ENCODE measurements around the gene GALNT14.

Gene GALNT14

GRCh38 chr2:31136732-31137131 is 1.5 kb downstream of the GALNT14 start:
- no peak for DNase-seq (ENCODE audit: extremely low read depth in 1 of 2, low read depth in 1 of 2)

DNA sequence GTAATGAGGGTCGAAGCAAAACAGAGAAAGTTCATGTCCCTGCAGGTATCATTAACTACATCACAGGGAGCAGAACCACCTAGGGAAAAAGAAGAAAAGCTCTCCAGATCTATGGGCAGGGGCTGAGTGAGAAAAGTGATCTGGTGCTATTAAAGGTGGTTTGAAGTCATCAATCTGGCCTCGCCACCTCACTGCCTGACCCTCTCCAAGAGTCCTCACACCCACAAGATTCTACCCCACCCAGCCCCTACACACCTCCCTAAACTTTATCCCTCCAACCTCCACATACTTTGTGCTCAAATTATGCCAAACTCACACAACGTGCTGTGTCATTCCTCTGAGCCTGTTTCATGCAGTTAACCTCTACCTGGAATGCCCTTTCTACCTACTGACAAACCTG is 2.2 kb downstream of the GALNT14 start:
- no peak for DNase-seq (ENCODE audit: extremely low read depth in 1 of 2, low read depth in 1 of 2)

- DNase-seq (ENCODE audit: extremely low read depth in 1 of 2, low read depth in 1 of 2): no peak
Observed at GRCh38 chr2:31134480-31134879, 3.8 kb downstream of the GALNT14 start.

GRCh38 chr2:31132786-31133185 is 5.5 kb downstream of the GALNT14 start:
- no peak for DNase-seq (ENCODE audit: extremely low read depth in 1 of 2, low read depth in 1 of 2)

- DNase-seq (ENCODE audit: extremely low read depth in 1 of 2, low read depth in 1 of 2): no peak
Observed at GRCh38 chr2:31131871-31132270, 6.4 kb downstream of the GALNT14 start.

GRCh38 chr2:31129375-31130171 is 8.7 kb downstream of the GALNT14 start:
- DNase-seq (ENCODE audit: extremely low read depth in 1 of 2, low read depth in 1 of 2): no peak

DNA sequence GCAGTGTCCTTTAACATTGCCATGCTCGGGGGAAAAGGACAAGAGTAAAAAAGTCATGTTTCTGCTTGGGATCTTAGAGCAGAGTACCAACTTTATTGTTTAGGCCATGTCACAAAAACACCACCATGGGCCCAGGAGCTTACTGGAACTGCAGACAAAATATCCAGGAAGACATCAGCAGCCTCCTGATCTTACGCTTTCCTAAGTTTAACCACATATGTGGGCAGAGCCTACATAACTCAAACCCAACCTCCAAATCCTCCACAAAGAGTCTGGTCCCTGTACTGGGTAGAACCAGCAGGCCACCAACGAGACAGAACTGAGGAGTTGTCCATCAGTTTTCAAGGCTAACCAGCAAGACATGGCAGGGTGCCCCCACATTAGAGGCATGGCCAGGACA is 10.3 kb downstream of the GALNT14 start:
- no peak for DNase-seq (ENCODE audit: extremely low read depth in 1 of 2, low read depth in 1 of 2)

GRCh38 chr2:31125918-31126695 is 12.1 kb downstream of the GALNT14 start:
- DNase-seq (ENCODE audit: extremely low read depth in 1 of 2, low read depth in 1 of 2): no peak

DNA sequence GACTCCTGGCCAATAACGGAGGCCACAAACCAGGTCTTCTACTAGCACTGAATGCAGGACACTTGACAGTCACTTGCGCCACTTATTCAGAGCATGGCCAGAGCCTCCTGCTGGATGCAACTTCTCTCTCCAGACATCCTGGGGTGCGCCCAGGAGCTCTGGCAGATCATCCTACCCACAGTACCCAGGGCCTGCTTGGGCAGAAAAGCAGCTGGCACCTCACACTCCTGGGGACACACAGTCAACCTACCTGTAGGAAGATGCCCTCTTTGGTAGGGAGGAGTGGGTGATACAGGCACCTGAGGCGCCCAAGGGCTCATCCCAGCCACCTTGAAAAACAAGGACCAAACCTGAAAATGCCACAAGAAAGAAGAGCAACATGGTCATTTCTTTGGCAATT is 13.3 kb downstream of the GALNT14 start:
- no peak for DNase-seq (ENCODE audit: extremely low read depth in 1 of 2, low read depth in 1 of 2)

GRCh38 chr2:31122133-31122532 is 16.1 kb downstream of the GALNT14 start:
- DNase-seq (ENCODE audit: extremely low read depth in 1 of 2, low read depth in 1 of 2): no peak

DNA sequence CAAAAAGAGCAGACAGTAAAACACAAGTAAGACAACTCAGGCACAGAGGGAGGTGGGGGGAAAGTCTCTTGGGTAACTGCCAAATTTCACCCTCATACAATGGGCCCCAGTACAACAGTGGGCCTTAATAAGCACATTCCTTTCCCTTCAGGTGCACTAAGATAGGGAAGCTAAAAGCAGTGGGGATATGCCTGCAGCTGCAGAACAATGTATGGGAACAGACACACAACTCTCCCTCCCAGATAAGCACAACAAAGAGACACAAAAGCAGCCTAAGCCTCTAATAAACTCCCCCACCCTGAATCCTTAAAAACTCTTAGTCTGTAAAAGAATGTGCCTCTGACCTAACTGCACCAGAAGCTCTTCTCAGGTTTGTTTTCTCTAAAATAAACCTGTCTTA is 24.5 kb downstream of the GALNT14 start:
- no peak for DNase-seq (ENCODE audit: extremely low read depth in 1 of 2, low read depth in 1 of 2)

GRCh38 chr2:31112544-31112943 is 25.7 kb downstream of the GALNT14 start:
- DNase-seq (ENCODE audit: extremely low read depth in 1 of 2, low read depth in 1 of 2): no peak

DNA sequence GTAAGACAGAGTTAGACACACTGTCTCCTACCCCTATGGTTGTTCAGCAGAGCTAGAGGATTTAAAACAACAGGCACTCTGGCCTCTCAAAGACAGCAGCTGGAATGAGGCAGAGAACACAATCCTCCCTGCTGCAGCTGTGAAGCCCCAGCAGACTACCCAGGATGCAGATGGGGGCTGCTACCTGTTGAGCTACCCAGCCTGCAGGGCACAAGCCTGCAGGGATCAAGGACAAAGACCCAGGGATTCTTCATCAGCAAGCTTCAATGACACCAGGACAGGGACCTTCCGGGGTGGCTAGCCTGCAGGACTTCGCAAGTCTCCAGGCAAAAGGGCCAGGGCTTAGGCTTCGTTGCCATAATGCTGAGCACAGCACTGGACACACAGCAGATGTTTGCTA is 27.2 kb downstream of the GALNT14 start:
- DNase-seq (ENCODE audit: extremely low read depth in 1 of 2, low read depth in 1 of 2): no peak

GRCh38 chr2:31110431-31110830 is 27.8 kb downstream of the GALNT14 start:
- no peak for DNase-seq (ENCODE audit: extremely low read depth in 1 of 2, low read depth in 1 of 2)

- DNase-seq (ENCODE audit: extremely low read depth in 1 of 2, low read depth in 1 of 2): no peak
Observed at GRCh38 chr2:31109633-31110192, 28.5 kb downstream of the GALNT14 start.

DNA sequence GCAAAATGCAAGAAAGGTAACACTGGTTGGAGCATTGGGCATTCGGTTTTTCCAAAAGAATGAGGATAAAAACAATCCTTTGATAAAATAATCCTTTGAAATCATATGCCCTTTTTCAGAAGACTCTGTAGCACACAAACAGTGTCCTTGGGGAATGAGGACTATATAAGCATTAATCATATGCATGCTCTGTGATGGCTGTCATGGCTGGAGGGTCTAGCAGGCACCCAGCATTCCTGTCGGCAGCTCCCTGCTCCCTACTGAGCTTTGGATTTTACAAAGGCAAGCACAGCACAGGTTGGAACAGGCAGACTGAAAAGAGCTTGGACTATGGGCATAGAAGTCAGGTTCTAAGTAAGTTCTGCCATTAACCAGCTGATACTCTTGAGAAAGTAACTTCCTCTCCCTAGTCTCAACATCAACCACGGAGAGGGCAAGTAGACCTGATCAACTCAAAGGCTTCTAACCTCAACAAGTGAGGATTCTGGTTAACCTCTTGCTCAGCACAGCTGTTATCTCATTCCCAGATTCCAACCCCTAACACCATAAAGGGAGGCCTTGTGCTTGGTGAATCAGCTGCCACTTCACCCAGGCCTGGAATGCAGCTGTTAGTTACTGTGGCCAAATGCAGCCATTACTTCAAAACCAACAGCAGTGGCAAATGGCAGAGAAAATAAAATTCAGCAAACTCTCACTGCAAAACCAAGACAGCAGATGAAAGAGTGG is 29.5 kb downstream of the GALNT14 start:
- DNase-seq (ENCODE audit: extremely low read depth in 1 of 2, low read depth in 1 of 2): no peak

GRCh38 chr2:31107591-31108300 is 30.5 kb downstream of the GALNT14 start:
- no peak for DNase-seq (ENCODE audit: extremely low read depth in 1 of 2, low read depth in 1 of 2)

DNA sequence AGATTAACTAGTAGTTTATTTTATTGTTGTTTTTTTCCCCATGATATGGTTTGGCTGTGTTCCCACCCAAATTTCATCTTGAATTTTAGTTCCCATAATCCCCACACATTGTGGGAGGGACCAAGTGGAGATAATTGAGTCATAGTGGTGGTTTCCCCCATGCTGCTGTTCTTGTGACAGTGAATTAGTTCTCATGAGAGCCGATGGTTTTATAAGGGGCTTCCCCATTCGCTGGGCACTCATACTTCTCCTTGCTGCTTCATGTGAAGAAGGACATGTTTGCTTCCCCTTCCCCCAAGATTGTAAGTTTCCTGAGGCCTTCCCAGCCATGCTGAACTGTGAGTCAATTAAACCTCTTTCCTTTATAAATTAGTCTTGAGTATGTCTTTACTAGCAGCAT is 36.5 kb downstream of the GALNT14 start:
- no peak for DNase-seq (ENCODE audit: extremely low read depth in 1 of 2, low read depth in 1 of 2)

- DNase-seq (ENCODE audit: extremely low read depth in 1 of 2, low read depth in 1 of 2): no peak
Observed at GRCh38 chr2:31097962-31098613, 40.2 kb downstream of the GALNT14 start.

- no peak for DNase-seq (ENCODE audit: extremely low read depth in 1 of 2, low read depth in 1 of 2)
Observed at GRCh38 chr2:31090188-31090587, 48.1 kb downstream of the GALNT14 start.
